ENCODE results near the gene SPON1. TPM values are rescaled to one million over a fixed set of nuclear protein-coding genes. Genes with fewer than 3 reads are reported as not detected.
"Not testable (repeated sequence)": the region's sequence is repeated elsewhere in the genome, so short reads cannot be mapped to it uniquely, and the experiment has no call there.

Gene SPON1
- polyA plus RNA-seq, 6 donors from 2014 or later: 0.49 to 1.1 (median 0.85) TPM; not detected in 1

GRCh38 chr11:14264966-14265365 is 302.4 kb downstream of the SPON1 start:
- ATAC-seq (ENCODE audit: low read depth in 2 of 2) (no peak), DNase-seq (no peak)
- Mint-ChIP-seq H3K4me1 (peaks cover 8 to 23% (median 17%) of the 10 kb centered on the region in 3 donors), H3K27me3 (no peaks in the 10 kb centered on the region), H3K4me3 (no peak overlapping the region), H3K36me3 (peaks cover 8 to 14% of the 10 kb centered on the region in 2 donors), H3K27ac (peak overlapping the region in 2 of 6 donors; percentile 53 to 64), H3K9me3 (peaks cover 0 to 4% (median 0%) of the 10 kb centered on the region in 7 donors)

- Mint-ChIP-seq H3K27ac (peak overlapping the region in 1 of 6 donors; percentile 4), H3K9me3 (peaks cover 0 to 4% (median 0%) of the 10 kb centered on the region in 7 donors), H3K4me3 (no peak overlapping the region), H3K36me3 (peaks cover 8 to 14% of the 10 kb centered on the region in 2 donors), H3K4me1 (peaks cover 21 to 39% (median 27%) of the 10 kb centered on the region in 3 donors), H3K27me3 (no peaks in the 10 kb centered on the region)
- DNase-seq (no peak), ATAC-seq (ENCODE audit: low read depth in 2 of 2) (no peak)
Observed at GRCh38 chr11:14266622-14267021, 304.1 kb downstream of the SPON1 start.

- peaks cover 0 to 4% (median 0%) of the 10 kb centered on the region in 7 donors for H3K9me3 Mint-ChIP-seq
- DNase-seq (no peak), ATAC-seq (ENCODE audit: low read depth in 2 of 2) (no peak)
- no peak overlapping the region for H3K4me3 Mint-ChIP-seq
- H3K27ac Mint-ChIP-seq: peak overlapping the region in 1 of 6 donors; percentile 76
- no peaks in the 10 kb centered on the region for H3K27me3 Mint-ChIP-seq
- peaks cover 8 to 14% of the 10 kb centered on the region in 2 donors for H3K36me3 Mint-ChIP-seq
- H3K4me1 Mint-ChIP-seq: peaks cover 29 to 50% (median 36%) of the 10 kb centered on the region in 3 donors
Observed at GRCh38 chr11:14267861-14268635, 305.5 kb downstream of the SPON1 start.

- Mint-ChIP-seq H3K4me3 (peak overlapping the region in 6 of 8 donors; percentile 2 to 71 (median 16)), H3K9me3 (no peaks in the 10 kb centered on the region)
Observed at GRCh38 chr11:14269692-14270573, 307.4 kb downstream of the SPON1 start.

GRCh38 chr11:14270690-14271542 is 308.4 kb downstream of the SPON1 start:
- peak; percentile 25 for DNase-seq
- Mint-ChIP-seq H3K9me3 (no peaks in the 10 kb centered on the region), H3K27me3 (no peaks in the 10 kb centered on the region), H3K4me1 (peaks cover 34 to 48% (median 48%) of the 10 kb centered on the region in 3 donors), H3K4me3 (peak overlapping the region; percentile 1 to 81 (median 61)), H3K27ac (peak overlapping the region; percentile 72 to 95 (median 92)), H3K36me3 (peaks cover 0 to 20% of the 10 kb centered on the region in 2 donors)
- peak; percentile 62 to 68 for ATAC-seq (ENCODE audit: low read depth in 2 of 2)

More at GRCh38 chr11:14269692-14270573, 307.4 kb downstream of the SPON1 start:
- Mint-ChIP-seq H3K27me3 (no peaks in the 10 kb centered on the region), H3K4me1 (peaks cover 25 to 42% (median 40%) of the 10 kb centered on the region in 3 donors), H3K27ac (peak overlapping the region; percentile 7 to 91 (median 58)), H3K36me3 (peaks cover 7 to 12% of the 10 kb centered on the region in 2 donors)
- DNase-seq: peak; percentile 11
- ATAC-seq (ENCODE audit: low read depth in 2 of 2): peak; percentile 66

- H3K27ac Mint-ChIP-seq: peak overlapping the region in 1 of 6 donors; percentile 23
Observed at GRCh38 chr11:14273895-14274294, 311.4 kb downstream of the SPON1 start.

GRCh38 chr11:14275076-14275475 is 312.6 kb downstream of the SPON1 start:
- Mint-ChIP-seq H3K27ac (peak overlapping the region in 5 of 6 donors; percentile 26 to 88 (median 82)), H3K4me3 (peak overlapping the region in 2 of 8 donors; percentile 38 to 54), H3K27me3 (no peaks in the 10 kb centered on the region), H3K36me3 (peaks cover 0 to 16% of the 10 kb centered on the region in 2 donors), H3K9me3 (peaks cover 0 to 5% (median 0%) of the 10 kb centered on the region in 7 donors), H3K4me1 (peaks cover 35 to 46% (median 45%) of the 10 kb centered on the region in 3 donors)
- ATAC-seq (ENCODE audit: low read depth in 2 of 2): no peak
- DNase-seq: no peak

More at GRCh38 chr11:14273895-14274294, 311.4 kb downstream of the SPON1 start:
- H3K9me3 Mint-ChIP-seq: peaks cover 0 to 5% (median 0%) of the 10 kb centered on the region in 7 donors
- H3K27me3 Mint-ChIP-seq: no peaks in the 10 kb centered on the region
- no peak overlapping the region for H3K4me3 Mint-ChIP-seq
- peaks cover 40 to 55% (median 53%) of the 10 kb centered on the region in 3 donors for H3K4me1 Mint-ChIP-seq
- H3K36me3 Mint-ChIP-seq: peaks cover 0 to 16% of the 10 kb centered on the region in 2 donors
- ATAC-seq (ENCODE audit: low read depth in 2 of 2): no peak
- no peak for DNase-seq

- H3K4me1 Mint-ChIP-seq: peaks cover 14 to 20% (median 15%) of the 10 kb centered on the region in 3 donors
- peaks cover 4 to 12% of the 10 kb centered on the region in 2 donors for H3K36me3 Mint-ChIP-seq
- H3K27me3 Mint-ChIP-seq; H3K9me3 Mint-ChIP-seq; DNase-seq; ATAC-seq (ENCODE audit: low read depth in 2 of 2); H3K4me3 Mint-ChIP-seq: not testable (repeated sequence)
- H3K27ac Mint-ChIP-seq: peak overlapping the region in 3 of 6 donors; percentile 44 to 81 (median 48)
Observed at GRCh38 chr11:14278869-14279268, 316.3 kb downstream of the SPON1 start.

GRCh38 chr11:14288189-14288935 is 325.8 kb downstream of the SPON1 start:
- peaks cover 12 to 33% (median 18%) of the 10 kb centered on the region in 3 donors for H3K4me1 Mint-ChIP-seq
- DNase-seq (no peak), ATAC-seq (ENCODE audit: low read depth in 2 of 2) (no peak)
- peaks cover 13 to 37% of the 10 kb centered on the region in 2 donors for H3K36me3 Mint-ChIP-seq
- no peaks in the 10 kb centered on the region for H3K9me3 Mint-ChIP-seq
- H3K27ac Mint-ChIP-seq: peak overlapping the region; percentile 15 to 79 (median 42)
- no peak overlapping the region for H3K4me3 Mint-ChIP-seq
- no peaks in the 10 kb centered on the region for H3K27me3 Mint-ChIP-seq

GRCh38 chr11:14290422-14290821 is 327.9 kb downstream of the SPON1 start:
- no peaks in the 10 kb centered on the region for H3K9me3 Mint-ChIP-seq
- ATAC-seq (ENCODE audit: low read depth in 2 of 2): peak; percentile 71 to 75
- peak overlapping the region in 2 of 6 donors; percentile 8 to 33 for H3K27ac Mint-ChIP-seq
- DNase-seq: no peak
- peaks cover 19 to 20% of the 10 kb centered on the region in 2 donors for H3K36me3 Mint-ChIP-seq
- no peaks in the 10 kb centered on the region for H3K27me3 Mint-ChIP-seq
- H3K4me1 Mint-ChIP-seq: peaks cover 12 to 27% (median 18%) of the 10 kb centered on the region in 3 donors
- no peak overlapping the region for H3K4me3 Mint-ChIP-seq

- ATAC-seq (ENCODE audit: low read depth in 2 of 2) (no peak), DNase-seq (no peak)
- Mint-ChIP-seq H3K9me3 (no peaks in the 10 kb centered on the region), H3K4me3 (no peak overlapping the region), H3K27me3 (no peaks in the 10 kb centered on the region), H3K27ac (no peak overlapping the region), H3K4me1 (peaks cover 26 to 45% (median 27%) of the 10 kb centered on the region in 3 donors), H3K36me3 (peaks cover 0 to 5% of the 10 kb centered on the region in 2 donors)
Observed at GRCh38 chr11:14299921-14300320, 337.4 kb downstream of the SPON1 start.

All from naive B cell (primary cell).